HG03342 (cell line): ENCODE data around the gene COX7B.
A peak's percentile ranks its signal among the peaks of the same experiment; 100 is the strongest.
"Not testable (repeated sequence)": the region's sequence is repeated elsewhere in the genome, so short reads cannot be mapped to it uniquely, and the experiment has no call there.

Experiments used
- ATAC-seq: cut with Tn5 transposase; IDR thresholded peaks from one replicate; pipeline ENCODE4 v1.9.1; 2021; ENCODE audit warnings: mild to moderate bottlenecking, moderate library complexity; ENCODE audit not compliant: unreplicated experiment

Gene COX7B

GRCh38 chrX:77899081-77899828, at the start of gene COX7B:
Gene COX7B, plus strand, starts transcription at chrX:77899468. Its CDS starts 86 bp downstream, at chrX:77899554.
- ATAC-seq: peak; percentile 60

- ATAC-seq: no peak
These were observed 23.9 kb upstream of the COX7B start for GRCh38 chrX:77875372-77875771.

- not testable (repeated sequence) for ATAC-seq
These were observed 17.9 kb upstream of the COX7B start for GRCh38 chrX:77881418-77881817.

DNA sequence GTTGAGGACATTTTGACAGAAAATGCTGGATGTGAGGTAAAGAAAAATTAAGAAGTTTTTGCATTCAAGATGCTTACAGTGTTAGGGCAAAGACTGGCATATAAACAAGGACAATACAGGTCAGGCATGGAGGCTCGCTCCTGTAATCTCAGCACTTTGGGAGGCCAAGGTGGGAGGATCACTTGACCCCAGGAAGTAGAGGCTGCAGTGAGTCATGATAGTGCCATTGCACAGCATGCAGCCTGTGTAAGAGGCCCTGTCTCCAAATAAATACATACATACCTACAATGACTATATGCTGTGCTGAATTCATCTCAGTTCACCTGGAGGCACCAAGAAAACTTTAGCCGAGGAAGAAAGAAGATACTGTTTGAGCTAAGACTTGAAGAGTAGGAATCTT, 6.4 kb upstream of the COX7B start:
- ATAC-seq: no peak

DNA sequence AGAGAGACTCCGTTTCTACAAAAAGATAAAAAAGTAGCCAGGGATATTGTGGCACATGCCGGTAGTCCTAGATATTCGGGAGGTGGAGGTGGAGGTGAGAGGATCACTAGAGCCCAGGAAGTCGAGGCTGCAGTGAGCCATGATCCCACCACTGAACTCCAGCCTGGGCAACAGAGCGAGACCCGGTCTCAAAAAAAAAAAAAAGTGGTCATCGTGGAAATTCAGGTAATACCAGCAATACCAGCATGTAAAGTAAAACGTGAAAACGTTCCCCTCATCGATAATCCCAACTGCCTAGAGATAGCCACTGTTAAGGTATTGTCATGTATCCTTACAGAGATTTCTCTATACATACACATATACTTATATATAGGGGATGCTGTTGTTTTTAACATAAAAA, 5.6 kb upstream of the COX7B start:
- ATAC-seq: no peak

DNA sequence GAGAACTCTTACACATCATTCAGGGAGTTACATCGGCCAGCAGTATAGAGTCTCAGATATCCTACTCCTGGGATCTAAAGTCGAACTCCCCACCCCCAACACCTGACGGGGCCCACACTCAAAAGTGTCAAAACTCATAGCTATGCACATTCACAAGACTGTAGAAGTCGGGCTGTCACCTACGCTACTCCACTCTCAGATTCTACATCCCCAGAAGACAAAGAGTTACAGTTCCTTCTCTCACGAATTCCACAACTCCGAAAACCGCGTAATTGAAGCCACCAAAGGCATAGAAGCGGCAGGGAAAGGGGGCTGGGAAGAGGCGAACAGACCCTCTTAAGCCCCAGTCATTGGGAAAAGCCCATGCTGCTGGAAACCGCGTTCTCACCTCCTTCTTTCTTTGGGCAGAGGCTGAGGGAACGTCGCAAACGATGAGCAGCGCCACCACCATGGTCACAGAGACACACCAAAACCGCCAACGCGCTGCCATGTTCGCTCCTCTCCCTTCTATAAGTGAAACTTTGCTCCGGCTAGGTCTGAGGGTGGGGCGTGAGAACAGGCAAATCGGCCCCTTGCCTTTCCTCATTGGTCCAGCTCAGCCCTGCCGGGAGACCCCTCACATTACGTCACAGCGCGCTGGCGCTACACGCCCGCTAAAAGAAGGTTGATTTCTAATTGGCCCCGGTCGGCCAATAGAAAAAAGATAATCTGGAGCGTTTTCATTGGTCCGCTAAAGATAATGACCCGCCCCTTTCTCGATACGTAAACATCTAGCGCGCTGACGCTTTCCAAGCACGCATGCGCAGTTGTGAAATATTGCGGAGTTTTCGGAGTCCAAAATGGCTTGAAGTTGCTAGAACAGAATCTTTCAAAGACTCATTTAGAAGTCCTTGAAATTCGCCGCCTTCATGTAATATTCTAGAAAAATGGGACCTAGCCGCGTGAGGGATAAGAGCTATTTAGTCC, 4.1 kb upstream of the COX7B start, which contains the start of gene MAGT1:
Gene MAGT1 (minus strand): TSS at position 515 of the 966 bp plus-strand sequence. CDS start 25 bp downstream, at position 490.
- ATAC-seq: peak; percentile 91

- no peak for ATAC-seq
These were observed 1.4 kb downstream of the COX7B start for GRCh38 chrX:77900688-77901087.

GRCh38 chrX:77901506-77901905, 2.2 kb downstream of the COX7B start:
- ATAC-seq: no peak

DNA sequence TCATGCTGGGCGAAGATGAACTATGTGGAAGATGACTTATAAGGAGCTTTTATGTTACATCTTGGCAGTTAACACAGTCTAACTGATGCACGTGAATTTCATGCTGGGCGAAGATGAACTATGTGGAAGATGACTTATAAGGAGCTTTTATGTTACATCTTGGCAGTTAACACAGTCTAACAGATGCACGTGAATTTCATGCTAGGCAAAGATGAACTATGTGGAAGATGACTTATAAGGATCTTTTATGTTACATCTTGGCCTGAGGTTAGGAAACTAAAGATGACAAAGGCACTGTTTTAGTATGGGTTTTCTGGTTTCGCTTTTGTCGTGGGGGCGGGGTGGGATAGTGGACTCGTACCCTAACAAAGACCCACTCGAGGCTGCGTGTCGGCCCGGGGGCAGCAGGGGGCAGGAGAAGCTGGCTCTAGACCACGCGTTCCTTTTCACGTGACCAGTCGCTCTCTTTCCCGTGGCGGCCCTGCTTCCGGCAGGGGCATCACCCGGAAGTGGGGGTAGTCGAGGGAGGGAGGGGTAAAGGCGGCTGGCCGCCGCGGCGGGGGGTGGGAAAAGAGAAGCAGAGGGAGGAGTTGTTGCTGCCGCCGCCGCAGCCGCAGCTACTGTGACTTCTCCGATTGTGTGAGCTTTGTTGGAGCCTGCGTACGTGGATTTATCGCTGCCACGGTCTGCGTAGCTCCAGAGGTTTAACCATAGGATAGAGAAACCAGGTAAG, 11.0 kb downstream of the COX7B start, which contains the start of gene ATP7A:
Gene ATP7A (plus strand): TSS at position 586 of the 733 bp plus-strand sequence. CDS start 60,949 bp downstream, outside the sequence.
- ATAC-seq: peak; percentile 94

GRCh38 chrX:77917294-77917933, 18.1 kb downstream of the COX7B start:
- ATAC-seq: peak; percentile 54

- ATAC-seq: no peak
These were observed 19.3 kb downstream of the COX7B start for GRCh38 chrX:77918568-77918967.

GRCh38 chrX:77919370-77919769, 20.1 kb downstream of the COX7B start:
- not testable (repeated sequence) for ATAC-seq

DNA sequence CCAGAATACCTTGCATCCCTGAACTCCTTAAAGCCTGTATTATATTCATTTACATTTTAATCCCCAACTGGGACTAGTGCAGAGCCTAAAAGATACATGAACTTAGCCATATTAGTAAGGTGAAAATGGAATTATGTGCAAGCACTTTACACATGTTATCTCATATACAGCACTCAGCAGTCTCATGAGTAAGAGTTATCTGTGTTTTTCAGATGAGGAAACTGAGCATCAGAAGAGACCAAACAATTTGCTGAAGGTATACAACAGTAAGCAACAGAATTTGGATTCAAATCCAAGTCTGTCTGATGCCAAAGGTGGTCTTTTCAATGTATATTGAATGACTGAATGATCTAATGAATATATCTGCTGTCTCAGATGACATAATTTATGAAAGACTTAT, 23.5 kb downstream of the COX7B start:
- no peak for ATAC-seq

GRCh38 chrX:77924320-77924859, 25.1 kb downstream of the COX7B start:
- ATAC-seq: no peak

DNA sequence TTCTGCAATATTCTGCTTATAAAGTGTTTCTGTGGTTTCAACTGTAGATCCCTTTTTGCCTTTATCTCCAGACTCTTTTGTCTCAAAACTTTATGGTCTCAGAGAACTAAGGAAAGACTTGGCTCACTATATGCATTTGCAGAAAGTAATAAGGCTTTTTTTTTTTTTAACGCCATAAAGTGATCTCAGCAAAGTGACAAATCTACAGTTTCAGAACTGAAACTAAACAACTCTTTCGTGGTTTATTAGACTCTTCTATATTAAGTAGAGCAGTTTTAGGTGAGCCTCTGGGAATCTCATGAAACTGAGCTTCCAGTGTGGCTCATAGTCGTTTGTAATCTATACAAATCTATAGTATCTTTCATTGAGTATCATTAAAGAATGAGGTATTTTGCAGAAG, 26.5 kb downstream of the COX7B start:
- no peak for ATAC-seq

- ATAC-seq: no peak
These were observed 31.3 kb downstream of the COX7B start for GRCh38 chrX:77930581-77930980.

DNA sequence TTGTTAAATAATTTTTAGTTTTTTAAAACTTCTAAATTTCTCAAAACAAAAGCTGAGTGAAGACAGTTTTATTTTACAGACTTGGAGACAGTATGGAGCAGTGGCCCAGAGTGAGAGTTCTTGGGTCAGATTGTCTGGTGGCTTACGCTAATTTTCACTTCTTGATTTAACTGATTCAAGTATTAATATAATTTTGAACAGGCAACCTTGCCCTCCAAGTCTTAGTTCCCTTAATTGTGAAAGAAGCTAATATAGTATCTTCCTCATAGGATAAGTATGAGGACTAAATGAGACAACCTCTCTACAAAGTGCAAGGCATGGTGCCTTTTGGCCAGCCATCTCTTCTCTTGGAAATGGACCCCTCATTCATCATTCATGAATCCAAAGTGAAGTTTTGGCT, 36.6 kb downstream of the COX7B start:
- no peak for ATAC-seq

GRCh38 chrX:77936299-77936698, 37.0 kb downstream of the COX7B start:
- ATAC-seq: no peak

- no peak for ATAC-seq
These were observed 38.0 kb downstream of the COX7B start for GRCh38 chrX:77937291-77937690.

GRCh38 chrX:77938083-77938680, 38.9 kb downstream of the COX7B start:
- no peak for ATAC-seq
